NCI-H128 (cell line): Measurements from ENCODE around the gene EXOC8.

Source experiments
- DNase-seq: peaks from one replicate; lab custom pipeline; 2025; ENCODE audit not compliant: unreplicated experiment; lab: John Stamatoyannopoulos, UW

Gene EXOC8, protein sequence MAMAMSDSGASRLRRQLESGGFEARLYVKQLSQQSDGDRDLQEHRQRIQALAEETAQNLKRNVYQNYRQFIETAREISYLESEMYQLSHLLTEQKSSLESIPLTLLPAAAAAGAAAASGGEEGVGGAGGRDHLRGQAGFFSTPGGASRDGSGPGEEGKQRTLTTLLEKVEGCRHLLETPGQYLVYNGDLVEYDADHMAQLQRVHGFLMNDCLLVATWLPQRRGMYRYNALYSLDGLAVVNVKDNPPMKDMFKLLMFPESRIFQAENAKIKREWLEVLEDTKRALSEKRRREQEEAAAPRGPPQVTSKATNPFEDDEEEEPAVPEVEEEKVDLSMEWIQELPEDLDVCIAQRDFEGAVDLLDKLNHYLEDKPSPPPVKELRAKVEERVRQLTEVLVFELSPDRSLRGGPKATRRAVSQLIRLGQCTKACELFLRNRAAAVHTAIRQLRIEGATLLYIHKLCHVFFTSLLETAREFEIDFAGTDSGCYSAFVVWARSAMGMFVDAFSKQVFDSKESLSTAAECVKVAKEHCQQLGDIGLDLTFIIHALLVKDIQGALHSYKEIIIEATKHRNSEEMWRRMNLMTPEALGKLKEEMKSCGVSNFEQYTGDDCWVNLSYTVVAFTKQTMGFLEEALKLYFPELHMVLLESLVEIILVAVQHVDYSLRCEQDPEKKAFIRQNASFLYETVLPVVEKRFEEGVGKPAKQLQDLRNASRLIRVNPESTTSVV

DNA sequence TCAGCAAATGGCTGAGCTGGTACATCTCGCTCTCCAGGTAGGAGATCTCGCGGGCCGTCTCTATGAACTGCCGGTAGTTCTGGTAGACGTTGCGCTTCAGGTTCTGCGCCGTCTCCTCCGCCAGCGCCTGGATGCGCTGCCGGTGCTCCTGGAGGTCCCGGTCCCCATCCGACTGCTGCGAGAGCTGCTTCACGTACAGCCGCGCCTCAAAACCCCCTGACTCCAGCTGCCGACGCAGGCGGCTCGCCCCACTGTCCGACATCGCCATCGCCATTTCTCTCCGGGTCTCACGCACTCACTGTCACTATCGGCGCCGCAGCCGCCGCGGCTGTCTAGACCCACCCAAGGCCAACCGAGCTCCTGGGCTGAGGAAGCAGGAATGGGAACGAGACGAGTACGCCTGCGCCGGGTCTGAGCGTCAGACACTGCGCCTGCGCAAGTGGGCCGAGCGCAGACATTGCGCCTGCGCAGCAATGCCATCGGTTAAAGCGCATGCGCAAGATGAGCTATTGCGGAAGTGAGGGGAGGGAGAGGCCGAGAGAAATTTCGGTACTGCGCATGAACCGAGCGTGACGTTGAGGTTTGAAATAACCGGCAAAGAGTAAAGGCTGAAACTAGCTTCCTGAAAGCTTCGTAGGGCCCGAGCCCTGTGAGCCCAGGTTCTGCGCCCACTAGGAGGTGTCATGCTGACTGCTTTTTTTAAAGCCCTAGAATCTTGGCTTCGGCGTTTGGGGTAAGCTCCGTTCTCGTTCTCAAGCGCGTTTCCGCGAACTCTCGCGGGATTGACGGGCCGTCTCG lies at the start of gene EXOC8:
TSS of gene EXOC8 (minus strand) at position 381 of the 798 bp plus-strand sequence. CDS start at position 274, 107 bp downstream.
- peak; percentile 99 for DNase-seq

DNA sequence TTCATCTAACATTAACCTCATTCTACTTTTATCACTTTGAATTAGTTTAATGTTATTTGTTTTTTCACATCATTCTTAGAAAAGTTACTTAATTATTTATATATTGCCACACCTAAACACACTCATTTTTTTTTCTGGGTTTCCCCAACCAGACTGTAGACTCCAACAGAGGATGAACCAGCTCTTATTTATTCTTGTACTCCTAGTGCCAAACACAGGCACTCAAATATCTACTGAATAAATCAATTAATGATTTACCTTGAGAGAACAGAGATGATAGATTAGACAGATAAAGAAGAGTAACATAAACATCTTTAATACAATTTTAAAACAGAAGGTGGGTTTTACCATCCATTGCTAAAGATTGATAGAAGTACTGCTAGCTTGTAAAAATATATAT lies 48.8 kb upstream of the EXOC8 start:
- DNase-seq, result no peak

DNA sequence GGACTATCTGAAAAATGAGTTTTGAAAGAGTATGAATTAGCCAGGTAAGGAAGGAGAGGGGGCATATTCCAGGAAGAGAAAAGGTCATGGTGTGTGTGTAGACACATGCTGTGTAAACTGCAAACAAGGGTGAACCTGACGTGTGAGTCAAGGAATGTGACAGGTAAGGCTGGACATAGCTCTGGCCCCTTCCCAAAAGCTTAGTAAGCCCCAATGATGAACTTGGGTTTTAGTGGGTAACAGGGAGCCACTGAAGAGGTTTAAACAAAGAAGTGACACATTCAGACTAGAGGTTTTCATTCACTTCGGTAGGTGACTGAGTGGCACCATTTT lies 47.7 kb upstream of the EXOC8 start:
- DNase-seq, result no peak

DNA sequence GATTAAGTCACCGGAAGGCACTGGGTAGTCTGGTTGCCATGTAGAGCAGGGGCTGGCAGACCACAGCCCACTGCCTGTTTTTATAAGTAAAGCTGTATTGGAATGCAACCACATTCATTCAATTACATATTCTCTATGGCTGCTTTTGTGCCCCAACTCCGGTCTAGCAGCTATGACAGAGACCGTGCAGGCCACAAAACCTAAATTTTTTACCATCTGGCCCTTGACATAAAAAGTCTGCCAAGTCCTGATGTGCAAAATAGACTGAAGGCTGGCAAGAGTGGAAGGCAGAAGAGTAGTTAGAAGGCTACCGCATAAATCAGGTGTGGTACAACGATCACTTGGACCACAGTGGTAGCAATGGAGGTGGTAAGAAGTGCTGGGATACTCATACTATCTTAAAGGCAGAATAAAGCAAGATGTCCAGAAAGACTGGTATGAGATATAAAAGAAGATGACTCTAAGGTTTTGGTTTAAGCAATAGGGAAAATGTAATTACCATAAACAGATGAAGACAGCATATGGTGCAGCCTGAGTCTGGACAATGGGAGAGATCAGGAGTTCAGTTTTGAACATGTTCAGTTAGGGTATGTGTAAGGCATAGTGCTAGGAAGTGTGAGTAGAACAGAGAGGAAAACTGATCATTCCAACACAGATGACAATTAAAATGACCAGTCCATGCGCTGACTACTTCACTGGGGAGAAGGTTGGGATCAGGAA lies 47.2 kb upstream of the EXOC8 start:
- no peak for DNase-seq

DNA sequence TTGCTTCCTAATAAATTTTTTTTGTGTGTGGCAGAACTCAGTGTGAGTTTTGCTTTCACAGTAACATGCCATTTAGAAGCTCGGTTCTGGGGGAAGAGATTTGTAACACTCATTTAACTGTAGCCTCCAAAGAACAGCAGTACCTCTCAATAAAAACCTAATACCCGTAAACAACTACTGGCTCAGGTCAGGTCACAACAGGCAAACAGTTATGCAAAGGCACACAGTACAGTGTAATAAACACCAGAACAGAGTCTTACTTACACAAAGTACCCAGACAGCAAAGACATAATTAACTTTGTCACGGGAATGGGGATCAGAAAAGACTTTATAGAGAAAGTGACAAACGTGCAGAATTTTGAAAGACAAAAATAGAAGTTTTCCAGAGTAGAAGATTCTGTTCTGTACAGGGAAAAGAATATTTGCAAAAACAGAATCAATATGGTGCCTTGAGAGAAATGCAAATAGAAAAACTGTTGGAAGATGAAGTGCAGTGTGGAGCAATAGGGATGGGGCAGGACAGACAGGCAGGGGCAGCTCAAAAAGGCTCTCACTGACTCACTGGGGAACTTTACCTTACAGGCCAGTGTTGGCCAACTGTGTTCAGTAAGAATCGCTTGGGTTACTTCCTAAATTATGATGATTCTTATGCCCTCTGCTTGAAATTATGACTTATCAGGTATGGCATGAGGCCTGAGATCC lies 45.7 kb upstream of the EXOC8 start:
- DNase-seq, result no peak

DNA sequence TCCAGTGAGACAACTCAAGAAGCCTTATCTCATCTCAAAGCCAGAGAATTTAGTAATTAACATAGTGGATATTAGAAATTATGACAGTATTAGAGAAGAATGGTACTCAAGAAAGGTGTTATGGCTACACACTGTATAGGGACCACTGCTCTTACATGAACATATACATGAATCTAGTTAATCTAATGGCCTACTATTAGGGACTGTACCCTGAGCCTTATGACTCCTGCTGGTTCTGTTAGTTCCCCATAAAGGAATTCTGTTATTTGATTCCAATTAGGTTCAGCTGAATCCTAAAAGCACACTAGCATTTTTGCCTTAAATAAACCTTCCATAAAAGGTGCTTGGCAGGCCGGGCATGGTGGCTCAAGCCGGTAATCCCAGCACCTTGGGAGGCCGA lies 44.8 kb upstream of the EXOC8 start:
- DNase-seq, result no peak

DNA sequence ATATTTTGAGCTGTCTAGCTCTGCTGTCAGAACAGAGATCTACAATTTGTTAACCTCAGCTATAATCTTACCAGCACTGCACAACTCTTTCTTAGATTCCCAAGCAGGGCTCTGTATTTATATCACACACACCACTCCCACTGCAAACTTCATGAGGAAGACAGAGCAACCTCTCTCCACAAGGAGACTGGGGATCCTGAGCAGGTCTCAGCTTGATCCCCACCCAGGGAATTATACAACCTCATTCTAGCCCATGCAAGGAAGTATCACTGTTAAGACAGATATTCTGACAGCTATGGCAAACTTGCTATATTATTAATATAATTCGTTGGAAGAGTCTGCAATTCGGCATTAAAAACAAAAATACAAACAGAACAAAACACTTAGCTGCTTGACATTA lies 44.1 kb upstream of the EXOC8 start:
- no peak for DNase-seq

DNA sequence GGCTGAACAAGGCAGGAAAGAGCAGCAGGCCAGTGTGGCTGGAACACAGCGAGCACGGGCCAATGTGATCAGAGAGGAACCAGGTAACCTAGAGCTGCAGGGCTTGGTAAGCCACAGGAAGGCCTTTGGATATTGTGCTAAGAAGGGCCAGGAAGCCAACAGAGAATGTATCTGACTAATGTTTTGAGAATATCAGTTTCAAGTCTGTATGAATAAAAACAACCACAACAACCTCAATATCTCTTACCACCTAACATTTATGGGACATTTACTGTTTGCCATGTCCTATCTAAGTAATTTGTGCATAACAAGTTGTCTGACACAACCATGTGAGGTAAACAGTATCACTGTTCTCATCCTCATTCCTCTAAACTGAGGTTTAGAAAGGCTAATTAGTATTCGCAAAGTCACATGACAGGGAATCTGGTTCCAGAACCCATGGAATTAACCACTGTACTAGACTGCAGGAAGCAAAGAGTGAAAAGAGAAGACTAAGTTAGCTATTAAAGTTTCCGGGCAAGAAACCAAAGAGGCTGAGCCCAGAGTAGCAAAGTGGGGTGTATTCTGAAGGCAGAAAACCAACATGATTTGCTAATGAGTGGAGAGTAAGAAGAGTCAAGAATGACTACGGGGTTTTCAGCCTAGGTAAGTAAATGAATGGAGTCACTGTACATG lies 39.4 kb upstream of the EXOC8 start:
- no peak for DNase-seq

DNA sequence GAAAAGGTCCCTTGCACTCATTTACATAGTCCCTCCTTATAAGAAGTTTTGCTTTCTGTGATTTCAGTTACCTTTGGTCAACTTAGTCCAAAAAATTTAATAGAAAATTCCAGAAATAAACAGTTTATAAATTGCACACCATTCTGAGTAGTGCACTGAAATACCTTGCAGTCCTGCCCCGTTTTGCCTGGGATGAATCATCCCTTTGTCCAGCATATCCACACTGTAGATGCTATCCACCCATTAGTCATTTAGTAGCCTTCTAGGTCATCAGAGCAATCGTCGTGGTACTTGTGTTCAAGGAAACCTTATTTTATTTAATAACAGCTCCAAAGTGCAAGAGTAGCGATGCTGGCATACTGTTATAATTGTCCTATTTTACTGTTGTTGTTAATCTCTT lies 38.4 kb upstream of the EXOC8 start:
- DNase-seq, result no peak

DNA sequence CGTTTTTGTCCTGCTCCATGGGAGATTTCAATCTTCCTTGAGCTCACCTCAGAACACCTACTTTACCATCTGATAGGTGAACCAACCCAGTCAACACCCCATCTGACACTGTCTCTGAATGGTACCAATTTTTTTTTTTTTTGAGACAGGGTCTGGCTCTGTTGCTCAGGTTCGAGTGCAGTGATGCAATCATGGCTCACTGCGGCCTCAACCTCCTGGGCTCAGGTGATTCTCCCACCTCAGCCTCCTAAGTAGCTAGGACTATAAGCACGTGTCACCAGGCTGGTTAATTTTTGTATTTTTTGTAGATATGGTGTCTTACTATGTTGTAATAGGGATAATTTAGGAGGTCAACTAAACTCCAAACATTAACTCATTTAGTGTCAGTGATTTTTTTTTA lies 36.7 kb upstream of the EXOC8 start:
- DNase-seq, result no peak

DNA sequence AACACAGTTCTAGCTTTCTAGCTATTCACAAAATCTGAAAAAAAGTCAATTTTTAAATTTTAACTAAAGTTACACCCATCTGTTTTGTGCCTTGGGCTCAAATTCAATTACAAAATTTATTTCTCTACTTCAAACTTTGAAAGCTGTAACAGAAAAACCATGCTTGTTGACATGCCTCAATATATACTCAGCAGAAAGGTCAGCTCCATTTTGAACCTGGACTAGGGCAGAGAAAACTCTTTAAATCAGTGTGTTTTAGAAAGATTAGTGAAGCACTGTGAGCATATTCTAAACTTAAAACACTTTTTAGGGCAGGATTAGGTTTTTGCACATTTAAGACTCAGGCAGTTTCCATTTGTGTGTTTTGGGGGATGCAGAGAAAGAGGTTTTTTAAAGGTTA lies 34.8 kb upstream of the EXOC8 start:
- no peak for DNase-seq

DNA sequence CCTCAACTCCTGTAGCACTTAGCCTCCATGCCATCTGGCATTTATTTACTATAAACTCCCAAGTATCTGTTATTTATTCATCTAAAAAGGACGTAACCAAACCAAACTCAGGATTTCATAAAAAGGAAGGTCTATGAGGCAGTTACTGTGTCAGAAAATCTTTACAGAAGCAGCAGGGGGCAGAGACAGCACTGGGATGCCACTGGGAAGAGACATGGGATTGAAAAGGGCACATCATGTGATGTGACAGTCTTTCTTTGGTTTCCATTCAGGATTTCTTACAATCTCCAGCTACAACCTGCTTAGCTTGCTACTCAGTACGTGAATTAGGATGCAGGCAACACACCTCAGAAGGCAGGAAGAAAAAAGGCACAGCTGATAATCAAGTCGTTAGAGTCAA lies 31.6 kb upstream of the EXOC8 start:
- DNase-seq, result no peak

DNA sequence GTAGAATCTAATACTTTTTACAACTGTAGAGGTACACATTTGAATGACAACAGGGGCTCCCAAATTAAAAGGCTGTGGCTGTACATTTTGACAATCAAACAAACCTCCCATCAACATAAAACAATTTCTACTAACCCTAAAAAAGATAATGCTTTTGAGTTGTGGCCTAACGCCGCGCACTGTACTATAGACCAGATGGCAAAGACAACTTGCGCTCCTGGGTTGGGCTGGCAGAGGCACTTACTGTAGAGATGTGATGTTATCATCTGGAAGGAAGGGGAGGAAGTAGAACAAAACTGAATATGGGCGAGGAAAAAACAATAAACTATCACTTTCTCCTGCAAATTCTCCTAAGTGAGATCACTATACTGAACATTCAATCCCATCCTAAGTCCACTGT lies 26.5 kb upstream of the EXOC8 start:
- DNase-seq, result no peak

DNA sequence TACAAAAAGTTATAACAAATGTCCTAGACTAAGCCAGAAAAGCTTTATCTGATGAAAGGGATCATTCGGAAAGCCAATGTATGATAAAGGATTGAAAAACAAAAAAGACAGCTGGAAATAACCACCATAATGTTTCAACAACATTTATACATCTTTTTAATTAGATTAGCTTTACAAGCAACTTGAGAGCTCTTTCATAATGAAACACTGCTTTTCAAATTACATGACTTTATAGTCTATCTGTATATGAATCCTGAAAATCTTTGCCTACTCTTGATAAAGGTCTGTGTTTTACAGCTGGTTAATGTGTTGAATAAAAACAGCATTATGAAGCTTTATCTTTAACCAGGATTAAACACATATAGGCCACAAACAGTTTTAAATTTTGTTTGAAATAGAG lies 26.0 kb upstream of the EXOC8 start:
- no peak for DNase-seq

DNA sequence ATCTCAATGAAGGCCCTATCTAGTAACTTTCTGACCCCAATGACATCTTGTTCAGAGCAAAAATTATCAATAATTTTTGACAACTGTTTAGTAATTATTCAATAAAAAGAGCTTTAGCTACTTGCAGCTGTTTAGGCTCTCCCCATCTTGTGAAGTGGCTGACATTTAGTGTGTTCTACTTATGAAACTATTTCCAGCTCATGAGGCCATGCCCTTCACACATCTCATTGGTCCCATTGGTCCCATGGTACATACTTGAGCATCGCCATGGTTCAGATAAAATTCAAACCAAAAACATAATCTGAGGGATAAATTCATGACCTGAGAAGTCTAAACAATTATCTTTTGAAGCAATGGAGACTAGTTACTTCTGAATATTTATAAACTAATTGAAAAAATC lies 24.7 kb upstream of the EXOC8 start:
- no peak for DNase-seq

DNA sequence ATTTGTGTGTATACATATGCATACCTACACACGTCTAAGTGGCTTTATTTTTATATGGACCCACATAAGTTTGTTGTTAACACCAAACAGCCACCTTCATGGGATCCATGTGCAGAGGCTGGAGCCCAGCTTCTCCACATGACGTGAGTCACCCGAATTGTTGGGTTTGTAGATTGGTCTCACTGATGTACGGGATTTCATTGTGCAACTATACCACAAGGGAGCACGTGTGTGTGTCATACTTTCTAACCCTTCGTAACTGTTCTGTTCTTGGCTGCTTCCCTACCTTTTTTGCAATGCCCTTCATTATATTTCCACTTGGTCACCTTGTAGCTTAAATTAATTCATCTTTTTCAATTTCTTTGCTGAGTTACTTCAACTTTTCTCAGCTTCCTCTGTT lies 21.5 kb upstream of the EXOC8 start:
- DNase-seq, result no peak

DNA sequence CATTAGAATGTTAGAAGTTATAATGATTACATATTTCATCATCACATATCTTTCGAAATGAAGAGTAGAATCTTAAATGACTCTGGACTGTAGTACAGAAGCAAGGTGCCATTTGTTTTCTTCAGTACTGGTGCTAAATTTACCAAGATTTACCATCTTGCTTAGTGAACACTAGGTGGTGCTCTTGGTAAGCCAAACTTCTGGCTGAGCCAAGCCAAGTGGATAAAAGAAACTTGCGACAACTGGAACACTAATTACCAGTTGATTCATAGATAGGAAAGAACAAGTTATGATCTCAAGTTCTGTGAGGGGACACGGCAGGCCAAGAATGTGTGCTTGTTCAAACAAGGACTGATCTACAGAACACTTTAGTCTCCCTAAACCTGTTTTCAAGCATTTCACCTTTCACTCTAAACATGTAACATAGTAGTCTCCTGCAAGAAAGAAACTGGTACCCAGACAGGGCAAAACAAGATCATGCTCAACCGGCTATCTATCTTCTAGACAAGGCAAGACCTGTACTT lies 20.2 kb upstream of the EXOC8 start:
- peak; percentile 45 for DNase-seq

DNA sequence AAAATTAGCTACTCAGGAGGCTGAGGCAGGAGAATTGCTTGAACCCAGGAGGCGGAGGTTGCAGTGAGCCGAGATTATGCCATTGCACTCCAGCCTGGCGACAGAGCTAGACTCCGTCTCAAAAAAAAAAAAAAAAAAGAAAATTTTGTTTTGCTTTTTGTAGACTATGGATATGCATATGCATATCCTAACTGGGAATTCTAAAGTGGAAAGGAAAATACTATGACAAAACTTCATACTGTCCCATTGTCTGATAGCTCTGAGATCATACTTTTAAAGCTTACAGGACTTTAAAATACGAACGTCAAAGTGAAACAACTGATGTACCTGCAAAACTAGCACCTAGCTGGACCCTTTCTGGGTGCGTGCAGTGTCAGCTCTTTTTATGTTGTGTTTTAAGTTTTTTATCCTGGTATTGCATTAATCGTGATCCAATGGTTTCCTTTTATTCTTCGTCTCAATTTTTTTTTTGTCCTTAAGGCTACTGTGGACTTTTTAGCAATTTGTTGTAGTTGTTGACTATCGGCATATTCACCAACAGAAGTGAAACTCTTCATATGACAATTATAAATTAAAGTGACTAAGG lies 19.6 kb upstream of the EXOC8 start:
- DNase-seq, result no peak

DNA sequence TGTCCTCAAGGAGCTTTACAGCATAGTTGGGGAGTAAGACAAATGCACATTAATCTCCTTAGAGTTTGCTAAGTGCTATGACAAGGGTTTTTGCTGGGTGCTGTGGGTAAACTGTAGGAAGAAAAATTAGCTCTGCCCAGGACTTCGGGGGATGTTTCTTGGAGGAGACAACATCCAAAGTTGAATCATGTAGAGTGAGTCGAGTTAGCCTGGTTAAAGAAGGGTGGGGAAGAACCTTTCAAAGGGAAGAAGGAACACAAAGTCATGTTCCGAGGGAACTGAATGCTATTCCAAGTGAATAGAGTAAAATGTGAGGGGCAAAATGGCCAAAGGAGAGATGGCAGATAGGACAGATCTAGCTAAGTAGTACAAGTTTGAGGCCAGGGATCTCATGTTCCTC lies 17.5 kb upstream of the EXOC8 start:
- DNase-seq, result no peak
